ENCODE data around the gene ZFPM1. TPM values are rescaled to one million over a fixed set of nuclear protein-coding genes. Genes with fewer than 3 reads are reported as not detected.

ZFPM1 gene
- total RNA-seq, 3 donors from 2014 or later (not counting 1 experiment from before 2014, with no cell fraction given) = 56.3 to 71.0 (median 64.6) TPM

- Mint-ChIP-seq H3K4me1 (peaks cover 57 to 86% of the 10 kb centered on the region in 2 donors), H3K36me3 (no peaks in the 10 kb centered on the region), H3K4me3 (peak overlapping the region; percentile 79), H3K9me3 (no peaks in the 10 kb centered on the region), H3K27ac (peak overlapping the region; percentile 87 to 94), H3K27me3 (ENCODE audit: low read depth in 2 of 2) (no peaks in the 10 kb centered on the region)
- DNase-seq (peak in 1 of 2 donors; percentile 48), ATAC-seq (peak; percentile 25 to 51 (median 48))
- Histone ChIP-seq H3K27me3 (ENCODE audit: control insufficient read depth, insufficient read depth, low read length) (no peaks in the 10 kb centered on the region), H3K4me3 (ENCODE audit: low read length) (no peak overlapping the region), H3K36me3 (ENCODE audit: control insufficient read depth, insufficient read depth, low read length) (no peaks in the 10 kb centered on the region), H3K9me3 (ENCODE audit: control insufficient read depth, insufficient read depth, low read length) (no peaks in the 10 kb centered on the region), H3K27ac (ENCODE audit: low read length) (peak overlapping the region; percentile 62), H3K4me1 (ENCODE audit: control insufficient read depth, insufficient read depth, low read length) (peaks cover 96% of the 10 kb centered on the region)
- TF ChIP-seq CTCF (IDR thresholded peaks at IDR 0.05) = no peak
- intact Hi-C loops (cut with micrococcal nuclease) = no loop called here
- 69% methylated on average over 23 of the region's 25 CpGs for WGBS (ENCODE audit: insufficient coverage)
Measured at GRCh38 chr16:88464447-88465318, 11.6 kb downstream of the ZFPM1 start.

GRCh38 chr16:88465387-88465983 lies 12.4 kb downstream of the ZFPM1 start:
- no peaks in the 10 kb centered on the region for H3K36me3 ChIP-seq (ENCODE audit: control insufficient read depth, insufficient read depth, low read length)
- Mint-ChIP-seq H3K27me3 (ENCODE audit: low read depth in 2 of 2) (no peaks in the 10 kb centered on the region), H3K4me1 (peaks cover 63 to 86% of the 10 kb centered on the region in 2 donors), H3K36me3 (no peaks in the 10 kb centered on the region), H3K4me3 (peak overlapping the region; percentile 79), H3K9me3 (no peaks in the 10 kb centered on the region), H3K27ac (peak overlapping the region; percentile 87 to 94)
- ATAC-seq = no peak
- WGBS (ENCODE audit: insufficient coverage) = 87% methylated on average over 22 of the region's 22 CpGs
- TF ChIP-seq CTCF (IDR thresholded peaks at IDR 0.05) = no peak
- intact Hi-C loops (cut with micrococcal nuclease) = no loop called here
- no peaks in the 10 kb centered on the region for H3K9me3 ChIP-seq (ENCODE audit: control insufficient read depth, insufficient read depth, low read length)
- H3K27me3 ChIP-seq (ENCODE audit: control insufficient read depth, insufficient read depth, low read length) = no peaks in the 10 kb centered on the region
- H3K4me1 ChIP-seq (ENCODE audit: control insufficient read depth, insufficient read depth, low read length) = peaks cover 95% of the 10 kb centered on the region
- no peak for DNase-seq
- no peak overlapping the region for H3K4me3 ChIP-seq (ENCODE audit: low read length)
- peak overlapping the region; percentile 62 for H3K27ac ChIP-seq (ENCODE audit: low read length)

GRCh38 chr16:88466175-88466862 lies 13.2 kb downstream of the ZFPM1 start:
- Mint-ChIP-seq H3K27me3 (ENCODE audit: low read depth in 2 of 2) (no peaks in the 10 kb centered on the region), H3K4me1 (peaks cover 70 to 92% of the 10 kb centered on the region in 2 donors), H3K36me3 (no peaks in the 10 kb centered on the region), H3K27ac (peak overlapping the region; percentile 87 to 94), H3K4me3 (peak overlapping the region; percentile 69), H3K9me3 (no peaks in the 10 kb centered on the region)
- 45% methylated on average over 15 of the region's 15 CpGs for WGBS (ENCODE audit: insufficient coverage)
- no peak for TF ChIP-seq CTCF (IDR thresholded peaks at IDR 0.05)
- Histone ChIP-seq H3K36me3 (ENCODE audit: control insufficient read depth, insufficient read depth, low read length) (no peaks in the 10 kb centered on the region), H3K27me3 (ENCODE audit: control insufficient read depth, insufficient read depth, low read length) (no peaks in the 10 kb centered on the region), H3K4me1 (ENCODE audit: control insufficient read depth, insufficient read depth, low read length) (peaks cover 95% of the 10 kb centered on the region), H3K9me3 (ENCODE audit: control insufficient read depth, insufficient read depth, low read length) (no peaks in the 10 kb centered on the region), H3K27ac (ENCODE audit: low read length) (peak overlapping the region; percentile 57), H3K4me3 (ENCODE audit: low read length) (no peak overlapping the region)
- intact Hi-C loops (cut with micrococcal nuclease) = no loop called here
- peak in 1 of 3 donors; percentile 38 for ATAC-seq
- peak in 1 of 2 donors; percentile 40 for DNase-seq

Data from natural killer cell (primary cell).